HG02840 (cell line): ENCODE measurements around the gene ADGRG3.
"Not testable (repeated sequence)": the region's sequence is repeated elsewhere in the genome, so short reads cannot be mapped to it uniquely, and the experiment has no call there.

Source experiments
- ATAC-seq: cut with Tn5 transposase; IDR thresholded peaks from one replicate; pipeline ENCODE4 v1.9.1; 2021; ENCODE audit warnings: mild to moderate bottlenecking, moderate library complexity, moderate number of reproducible peaks; ENCODE audit not compliant: unreplicated experiment, low FRiP score

Gene ADGRG3

DNA sequence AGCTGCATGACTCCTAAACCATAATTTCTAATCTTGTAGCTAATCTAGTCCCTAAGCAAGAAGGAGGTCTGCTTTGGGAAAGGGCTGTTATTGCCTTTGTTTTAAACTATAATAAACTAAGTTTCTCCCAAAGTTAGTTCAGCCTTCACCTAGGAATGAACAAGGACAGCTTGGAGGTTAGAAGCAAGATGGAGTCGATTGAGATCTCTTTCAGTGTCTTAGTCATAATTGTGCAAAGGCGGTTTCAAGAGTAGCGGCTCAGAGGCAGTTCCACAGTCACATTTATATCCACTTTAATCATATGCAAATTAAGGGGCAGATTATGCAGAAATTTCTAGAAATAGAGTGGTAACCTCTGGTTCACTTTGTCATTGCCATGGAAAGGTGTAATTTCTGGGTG lies 43.9 kb downstream of the ADGRG3 start:
- no peak for ATAC-seq

DNA sequence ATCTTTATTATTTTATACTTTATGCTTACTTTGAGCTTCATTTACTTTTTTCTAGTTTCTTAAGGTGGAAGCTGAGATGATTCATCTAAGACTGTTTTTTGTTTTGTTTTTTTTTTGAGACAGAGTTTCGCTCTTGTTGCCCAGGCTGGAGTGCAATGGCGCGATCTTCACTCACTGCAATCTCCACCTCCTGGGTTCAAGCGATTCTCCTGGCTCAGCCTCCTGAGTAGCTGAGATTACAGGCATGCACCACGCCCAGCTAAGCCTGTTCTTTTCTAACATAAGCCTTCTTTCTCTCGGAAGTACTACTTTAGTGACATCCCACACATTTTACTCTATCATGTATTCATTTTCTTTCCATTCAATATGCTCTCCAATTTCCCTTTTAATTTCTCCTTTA lies 44.5 kb downstream of the ADGRG3 start:
- not testable (repeated sequence) for ATAC-seq

GRCh38 chr16:57713596-57713995 lies 45.5 kb downstream of the ADGRG3 start:
- no peak for ATAC-seq

DNA sequence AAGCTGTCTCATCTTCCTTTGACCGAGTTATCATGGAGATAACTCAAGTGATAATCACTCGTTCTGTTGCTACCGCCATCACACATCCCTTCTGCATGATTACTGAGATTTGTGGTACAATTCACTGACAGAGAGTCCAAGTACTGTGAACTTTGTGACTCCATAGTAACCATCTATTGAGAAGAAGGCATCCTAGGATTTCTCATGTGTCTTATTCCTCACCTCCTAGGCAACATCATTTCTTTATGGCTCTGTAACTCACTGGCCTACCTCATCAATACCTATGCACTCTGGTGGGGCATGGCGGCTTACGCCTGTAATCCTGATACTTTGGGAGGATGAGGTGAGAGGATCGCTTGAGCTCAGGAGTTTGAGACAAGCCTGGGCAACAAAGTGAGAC lies 45.9 kb downstream of the ADGRG3 start:
- ATAC-seq, result no peak

GRCh38 chr16:57720142-57720575 lies 52.1 kb downstream of the ADGRG3 start:
- ATAC-seq, result no peak

GRCh38 chr16:57721356-57722209 lies 53.5 kb downstream of the ADGRG3 start:
- no peak for ATAC-seq

DNA sequence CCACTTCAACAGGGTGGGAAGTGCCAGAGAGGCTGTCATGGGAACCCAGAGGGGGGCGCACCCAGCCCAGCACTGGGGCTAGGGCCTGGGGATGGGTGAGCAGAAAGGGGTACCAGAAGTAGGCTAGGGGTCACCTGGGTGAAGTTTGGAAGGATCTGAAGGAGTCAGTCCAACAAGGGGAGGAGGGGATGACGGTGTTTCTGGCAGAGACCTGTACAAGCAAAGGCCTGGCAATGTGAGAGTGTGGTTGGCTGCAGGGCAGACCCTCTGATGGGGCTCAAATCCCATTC lies 54.0 kb downstream of the ADGRG3 start:
- no peak for ATAC-seq

- no peak for ATAC-seq
Observed at GRCh38 chr16:57722651-57723050, 54.5 kb downstream of the ADGRG3 start.

GRCh38 chr16:57723170-57723569 lies 55.1 kb downstream of the ADGRG3 start:
- no peak for ATAC-seq

DNA sequence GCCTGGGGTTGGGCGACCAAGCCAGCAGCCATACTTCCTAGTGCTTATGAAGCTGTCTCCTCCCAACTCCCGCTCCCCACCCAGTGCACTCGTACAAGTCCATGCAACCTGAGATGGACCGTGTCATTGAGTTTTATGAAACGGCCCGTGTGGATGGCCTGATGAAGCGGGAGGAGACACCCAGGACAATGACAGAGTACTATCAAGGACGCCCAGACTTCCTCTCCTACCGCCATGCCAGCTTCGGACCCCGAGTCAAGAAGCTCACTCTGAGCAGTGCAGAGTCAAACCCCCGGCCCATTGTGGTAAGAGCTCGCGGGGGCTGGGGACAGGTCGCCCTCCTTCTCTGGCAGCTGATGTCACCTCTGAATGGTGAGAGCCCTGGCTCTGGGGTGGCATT lies 56.4 kb downstream of the ADGRG3 start:
- no peak for ATAC-seq

- no peak for ATAC-seq
Observed at GRCh38 chr16:57725151-57725550, 57.0 kb downstream of the ADGRG3 start.

- no peak for ATAC-seq
Observed at GRCh38 chr16:57725554-57725953, 57.4 kb downstream of the ADGRG3 start.

DNA sequence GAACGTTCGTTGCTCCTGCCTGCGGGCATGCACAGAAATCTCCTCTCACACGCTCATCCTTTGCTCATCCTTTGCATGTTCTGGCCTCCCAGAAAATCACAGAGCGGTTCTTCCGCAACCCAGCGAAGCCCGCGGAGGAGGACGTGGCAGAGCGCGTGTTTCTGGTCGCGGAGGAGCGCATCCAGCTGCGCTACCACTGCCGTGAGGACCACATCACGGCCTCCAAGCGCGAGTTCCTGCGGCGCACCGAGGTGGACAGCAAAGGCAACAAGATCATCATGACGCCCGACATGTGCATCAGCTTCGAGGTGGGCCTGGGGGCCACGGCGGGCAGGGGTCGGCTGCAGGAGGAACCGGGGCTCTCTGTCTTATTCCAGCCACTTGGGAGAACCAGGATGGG lies 57.9 kb downstream of the ADGRG3 start:
- no peak for ATAC-seq

GRCh38 chr16:57726433-57726947 lies 58.4 kb downstream of the ADGRG3 start:
- no peak for ATAC-seq

DNA sequence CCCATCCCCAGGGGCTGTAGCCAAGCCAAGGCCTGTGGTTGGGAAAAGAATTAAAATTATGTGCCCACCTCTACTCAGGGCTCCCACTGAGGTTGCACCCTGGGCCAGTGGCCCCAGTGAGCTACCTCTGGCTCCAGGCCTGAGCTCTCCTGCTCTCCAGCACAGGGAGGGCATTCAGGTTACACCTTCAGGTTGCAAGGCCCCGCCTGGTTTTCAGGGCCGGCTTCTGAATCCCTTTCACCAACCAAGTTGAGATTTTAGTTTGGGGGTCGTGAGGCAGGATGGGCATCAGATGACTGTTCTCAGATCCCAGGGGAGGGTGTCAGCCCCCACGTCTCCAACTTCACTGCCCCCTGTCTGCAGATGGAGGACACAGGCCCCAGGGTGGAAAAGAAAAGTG lies 59.5 kb downstream of the ADGRG3 start:
- no peak for ATAC-seq

DNA sequence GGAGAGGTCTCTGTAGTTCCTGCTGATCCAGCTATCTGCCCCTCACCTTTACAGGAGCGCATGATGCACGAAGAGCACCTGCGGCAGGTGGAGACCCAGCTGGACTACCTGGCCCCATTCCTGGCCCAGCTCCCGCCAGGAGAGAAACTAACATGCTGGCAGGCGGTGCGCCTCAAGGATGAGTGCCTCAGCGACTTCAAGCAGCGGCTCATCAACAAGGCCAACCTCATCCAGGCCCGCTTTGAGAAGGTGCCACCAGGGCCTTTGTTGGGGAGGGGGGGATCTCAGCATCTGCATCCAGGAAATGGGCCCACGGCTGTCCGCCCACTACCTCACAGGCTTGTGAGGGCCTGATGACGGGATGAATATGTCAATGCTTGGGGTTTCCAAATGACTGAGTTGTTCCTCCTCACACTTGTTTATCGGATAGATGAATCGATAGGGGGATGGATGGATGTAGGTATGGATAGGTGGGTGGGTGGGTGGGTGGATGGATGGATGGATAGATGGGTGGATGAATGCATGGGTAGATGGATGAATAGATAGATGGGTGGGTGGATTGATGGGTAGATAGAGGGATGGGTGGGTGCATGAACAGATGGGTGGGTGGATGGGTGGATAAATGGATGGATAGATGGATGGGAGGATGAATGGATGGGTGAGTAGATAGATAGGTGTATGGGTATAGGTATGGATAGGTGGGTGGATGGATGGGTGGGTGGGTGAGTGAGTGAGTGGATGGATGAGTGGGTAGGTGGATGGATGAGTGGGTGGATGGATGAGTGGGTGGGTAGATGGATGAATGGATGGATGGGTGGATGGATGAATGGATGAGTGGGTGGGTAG lies 60.5 kb downstream of the ADGRG3 start:
- ATAC-seq, result no peak

- no peak for ATAC-seq
Observed at GRCh38 chr16:57729182-57729484, 61.0 kb downstream of the ADGRG3 start.

GRCh38 chr16:57729852-57730251 lies 61.7 kb downstream of the ADGRG3 start:
- not testable (repeated sequence) for ATAC-seq

DNA sequence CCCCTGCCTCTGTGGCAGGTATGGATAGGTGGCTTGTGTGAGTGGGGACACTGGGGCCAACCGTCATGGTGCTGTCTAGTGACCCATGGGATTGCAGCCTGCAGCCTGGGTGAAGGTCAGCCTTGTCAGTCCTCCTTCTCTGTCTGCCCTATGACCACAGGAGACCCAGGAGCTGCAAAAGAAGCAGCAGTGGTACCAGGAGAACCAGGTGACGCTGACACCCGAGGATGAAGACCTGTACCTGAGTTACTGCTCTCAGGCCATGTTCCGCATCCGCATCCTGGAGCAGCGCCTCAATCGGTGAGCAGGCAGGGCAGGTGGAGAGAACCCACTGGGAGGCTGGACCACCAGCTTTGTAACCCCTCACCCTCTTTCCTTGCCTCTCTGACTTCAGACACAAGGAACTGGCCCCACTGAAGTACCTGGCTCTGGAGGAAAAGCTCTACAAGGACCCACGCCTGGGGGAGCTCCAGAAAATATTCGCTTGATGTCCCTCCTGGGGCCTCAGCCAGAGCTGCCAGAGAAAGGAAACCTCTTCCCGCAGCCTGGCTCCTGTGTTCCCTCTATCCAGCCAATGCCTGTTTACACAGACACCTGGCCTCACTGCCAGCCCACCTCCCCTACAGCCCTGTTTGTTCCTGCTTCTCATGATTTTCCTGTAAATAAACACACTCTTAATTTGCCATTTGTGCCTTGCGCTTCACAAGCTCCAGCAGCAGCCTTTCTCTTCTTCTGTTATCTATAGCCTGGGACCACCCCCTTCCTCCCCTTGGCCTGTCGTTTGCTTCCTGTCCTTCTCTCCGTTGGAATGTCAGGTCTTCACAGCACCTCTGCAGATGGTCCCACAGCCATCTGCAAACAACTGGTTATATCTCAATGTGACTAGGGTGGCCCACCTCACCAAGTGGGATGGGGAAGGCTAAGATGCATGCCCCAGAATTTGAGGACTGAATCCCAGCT lies 62.9 kb downstream of the ADGRG3 start:
- no peak for ATAC-seq

GRCh38 chr16:57732037-57732436 lies 63.9 kb downstream of the ADGRG3 start:
- no peak for ATAC-seq

- ATAC-seq, result no peak
Observed at GRCh38 chr16:57732714-57733113, 64.6 kb downstream of the ADGRG3 start.
